GM12801 (cell line): Measurements from ENCODE around the gene MLLT10.

Source experiments
- CTCF ChIP-seq: IDR thresholded peaks from one replicate; pipeline ENCODE4 v1.5.1; 2011; ENCODE audit warnings: control low read depth; ENCODE audit not compliant: insufficient read length; ENCODE audit errors: extremely low read depth

The MLLT10 gene

GRCh38 chr10:21502348-21502740, 31.7 kb upstream of the MLLT10 start:
- TF ChIP-seq CTCF, result no peak

- no peak for TF ChIP-seq CTCF
Measured at GRCh38 chr10:21503542-21503941, 30.5 kb upstream of the MLLT10 start.

- TF ChIP-seq CTCF, result no peak
Measured at GRCh38 chr10:21505711-21506278, 28.2 kb upstream of the MLLT10 start.

GRCh38 chr10:21506351-21506750, 27.7 kb upstream of the MLLT10 start:
- no peak for TF ChIP-seq CTCF

GRCh38 chr10:21507150-21507549, 26.9 kb upstream of the MLLT10 start:
- TF ChIP-seq CTCF, result no peak

GRCh38 chr10:21508706-21509331, 25.2 kb upstream of the MLLT10 start:
- TF ChIP-seq CTCF, result no peak

GRCh38 chr10:21509341-21510240, 24.4 kb upstream of the MLLT10 start:
- no peak for TF ChIP-seq CTCF
